GM12873 (cell line): ENCODE data around the gene SNRPA1.

Experiments
- CTCF ChIP-seq: IDR thresholded peaks from 2 replicates; pipeline ENCODE4 v1.5.1; 2012; ENCODE audit warnings: low read depth, mild to moderate bottlenecking, moderate library complexity, low read length, control low read depth; ENCODE audit not compliant: insufficient read depth; ENCODE audit errors: missing control alignments

SNRPA1 gene

GRCh38 chr15:101323793-101324523, 28.9 kb upstream of the SNRPA1 start:
- TF ChIP-seq CTCF: no peak

GRCh38 chr15:101322854-101323477, 27.9 kb upstream of the SNRPA1 start:
- TF ChIP-seq CTCF: no peak

- TF ChIP-seq CTCF: no peak
Observed at GRCh38 chr15:101322016-101322695, 27.1 kb upstream of the SNRPA1 start.

- TF ChIP-seq CTCF: peak; percentile 42
Observed at GRCh38 chr15:101320501-101321052, 25.5 kb upstream of the SNRPA1 start.

- TF ChIP-seq CTCF: no peak
Observed at GRCh38 chr15:101318839-101319238, 23.8 kb upstream of the SNRPA1 start.

GRCh38 chr15:101318147-101318819, 23.2 kb upstream of the SNRPA1 start:
- no peak for TF ChIP-seq CTCF
